H1 (cell line): ENCODE data around the gene BPHL.

Experiments used
- CEBPB ChIP-seq: IDR thresholded peaks from 2 replicates; pipeline ENCODE4 v1.6.1; 2012; ENCODE audit warnings: low read depth, low read length
- CTCF ChIP-seq, 3 experiments: IDR thresholded peaks; 1 replicate in 2 of 3; 2 replicates in 1 of 3; pipeline versions ENCODE4 v1.5.1 to v1.6.1; 2011; ENCODE audit warnings: low read length in 3 of 3, mild to moderate bottlenecking in 3 of 3, inconsistent platforms in 2 of 3, low read depth in 1 of 3, moderate library complexity in 1 of 3; ENCODE audit not compliant: insufficient read depth in 1 of 3; ENCODE audit errors: control extremely low read depth in 1 of 3
- EP300 ChIP-seq, 2 experiments: IDR thresholded peaks; 1 replicate in 1 of 2; 2 replicates in 1 of 2; pipeline ENCODE4 v1.6.1; 2011 to 2012; ENCODE audit warnings: low read depth in 2 of 2, low read length in 2 of 2, mild to moderate bottlenecking in 2 of 2, borderline replicate concordance in 1 of 2, inconsistent platforms in 1 of 2, moderate library complexity in 1 of 2
- MAX ChIP-seq: IDR thresholded peaks from 2 replicates; pipeline ENCODE4 v1.6.1; 2012; ENCODE audit warnings: inconsistent platforms
- SP1 ChIP-seq: IDR thresholded peaks from 2 replicates; pipeline ENCODE4 v1.6.1; 2011; ENCODE audit warnings: low read depth, low read length
- ZNF274 ChIP-seq: IDR thresholded peaks from 2 replicates; pipeline ENCODE4 v1.7.0; 2012; ENCODE audit warnings: low read length, borderline replicate concordance; ENCODE audit errors: extremely low read depth

DNA sequence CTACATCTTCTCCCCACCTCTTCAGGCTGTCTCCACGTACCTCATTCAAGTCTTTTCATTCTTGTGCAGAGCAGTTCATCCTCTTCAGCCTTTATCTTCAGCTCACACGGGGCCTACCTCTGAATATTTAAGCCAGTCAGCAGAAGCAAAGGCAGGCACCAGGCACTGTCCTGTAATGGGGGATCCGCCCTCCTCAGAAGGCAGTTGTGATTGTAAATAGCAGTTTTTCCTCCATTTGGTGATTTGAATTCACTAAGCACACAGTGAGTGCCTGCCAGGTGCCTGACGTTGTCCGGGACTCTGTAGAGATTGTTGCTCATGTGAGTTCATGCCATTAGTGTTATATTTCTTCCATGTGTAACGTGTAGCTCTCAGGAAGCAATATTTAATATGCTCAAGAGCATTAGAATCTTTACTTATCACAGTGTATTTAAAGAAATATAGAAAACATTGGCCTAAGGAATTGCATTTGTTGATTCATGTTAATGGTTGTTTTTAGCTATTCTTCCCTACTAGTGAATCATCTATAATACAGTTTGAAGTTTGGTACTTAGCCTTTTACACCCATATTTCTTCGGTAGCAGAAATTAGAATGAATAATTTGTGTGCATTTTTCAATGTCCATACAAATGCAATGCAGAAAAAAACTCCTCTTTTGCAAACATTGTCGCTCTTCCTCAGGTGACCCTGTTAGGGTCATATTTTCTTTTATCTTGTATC is 17.9 kb downstream of the BPHL start:
- TF ChIP-seq SP1 (no peak), CEBPB (no peak), ZNF274 (no peak), CTCF (IDR thresholded peaks at IDR 0.05; ENCODE audit: control extremely low read depth in 1 of 3, insufficient read depth in 1 of 3, low read depth in 1 of 3, low read length in 3 of 3) (no peak), MAX (no peak), EP300 (IDR thresholded peaks at IDR 0.05; ENCODE audit: borderline replicate concordance in 1 of 2, low read depth in 2 of 2, low read length in 2 of 2) (no peak)
